Ishikawa (cell line): ENCODE data around the gene SCAPER.

Source experiments
- CEBPB ChIP-seq: IDR thresholded peaks from 2 replicates; pipeline ENCODE4 v1.6.1; 2012
- CREB1 ChIP-seq: IDR thresholded peaks from 2 replicates; pipeline ENCODE4 v1.6.1; 2012; ENCODE audit warnings: low read depth
- EGR1 ChIP-seq: IDR thresholded peaks from 2 replicates; pipeline ENCODE4 v1.6.1; 2012
- EP300 ChIP-seq: IDR thresholded peaks from 2 replicates; pipeline ENCODE4 v1.6.1; 2012; ENCODE audit warnings: borderline replicate concordance
- FOXM1 ChIP-seq: IDR thresholded peaks from 2 replicates; pipeline ENCODE4 v1.6.1; 2012; ENCODE audit warnings: low read depth, borderline replicate concordance
- MAX ChIP-seq: IDR thresholded peaks from 2 replicates; pipeline ENCODE4 v1.6.1; 2012
- NFIC ChIP-seq: IDR thresholded peaks from 2 replicates; pipeline ENCODE4 v1.6.1; 2012
- RAD21 ChIP-seq: IDR thresholded peaks from 2 replicates; pipeline ENCODE4 v1.6.1; 2012; ENCODE audit warnings: low read depth
- REST ChIP-seq: IDR thresholded peaks from 2 replicates; pipeline ENCODE4 v1.6.1; 2012; ENCODE audit warnings: low read depth, mild to moderate bottlenecking
- TAF1 ChIP-seq: IDR thresholded peaks from 2 replicates; pipeline ENCODE4 v1.6.1; 2012; ENCODE audit warnings: low read depth, mild to moderate bottlenecking
- TCF12 ChIP-seq: IDR thresholded peaks from 2 replicates; pipeline ENCODE4 v1.6.1; 2012; ENCODE audit warnings: low read depth
- TEAD4 ChIP-seq: IDR thresholded peaks from 2 replicates; pipeline ENCODE4 v1.6.1; 2012
- USF1 ChIP-seq: IDR thresholded peaks from 2 replicates; pipeline ENCODE4 v1.6.1; 2012
- YY1 ChIP-seq: IDR thresholded peaks from 2 replicates; pipeline ENCODE4 v1.6.1; 2012; ENCODE audit warnings: low read depth
- ZBTB7A ChIP-seq: IDR thresholded peaks from 2 replicates; pipeline ENCODE4 v1.6.1; 2012; ENCODE audit warnings: low read depth

SCAPER gene

GRCh38 chr15:76905013-76905839, at the start of gene SCAPER:
Gene SCAPER (minus strand): TSS chr15:76905340. CDS start chr15:76883817, 21,523 bp downstream.
- TF ChIP-seq RAD21 (no peak), EGR1 (0 out of 2 replicates have a peak, but pooled peaks have one; percentile 3), EP300 (no peak), TAF1 (0 out of 2 replicates have a peak, but pooled peaks have one; percentile 59), REST (no peak), YY1 (peak; percentile 87), CEBPB (no peak), ZBTB7A (peak; percentile 96), FOXM1 (no peak), USF1 (peak; percentile 96), NFIC (no peak), MAX (peak; percentile 100), CREB1 (no peak), TEAD4 (peak; percentile 2; the same call in 1 of the 2 replicates), TCF12 (peak; percentile 14; the same call in 1 of the 2 replicates)

GRCh38 chr15:76954744-76955143, 49.6 kb upstream of the SCAPER start:
- TF ChIP-seq NFIC (no peak), MAX (no peak), ZBTB7A (no peak), USF1 (no peak), EP300 (no peak), RAD21 (no peak), EGR1 (no peak), REST (no peak), YY1 (no peak), TAF1 (no peak), TCF12 (no peak), TEAD4 (no peak), CREB1 (no peak), FOXM1 (no peak), CEBPB (no peak)

- no peak for TF ChIP-seq CREB1
- TF ChIP-seq TAF1: no peak
- no peak for TF ChIP-seq EGR1
- TF ChIP-seq FOXM1: no peak
- TF ChIP-seq RAD21: no peak
- no peak for TF ChIP-seq TCF12
Observed at GRCh38 chr15:76953913-76954312, 48.8 kb upstream of the SCAPER start.

- no peak for TF ChIP-seq TEAD4
Observed at GRCh38 chr15:76951220-76951619, 46.1 kb upstream of the SCAPER start.

- TF ChIP-seq TAF1 (no peak), MAX (no peak), YY1 (no peak), REST (no peak), EGR1 (no peak), CEBPB (no peak), EP300 (no peak), RAD21 (no peak), TCF12 (no peak), TEAD4 (no peak), NFIC (no peak), ZBTB7A (no peak), USF1 (no peak), CREB1 (no peak), FOXM1 (no peak)
Observed at GRCh38 chr15:76947454-76947853, 42.3 kb upstream of the SCAPER start.
